PC-9 (cell line): ENCODE results near the gene RPL41. TPM values are rescaled to one million over a fixed set of nuclear protein-coding genes. Genes with fewer than 3 reads are reported as not detected.

Experiments used
- BruUV-seq: library from RNA; stranded (reverse); fragments of 400-500 nt; replicated peaks from 2 replicates; lab custom pipeline; 2021; lab: Mats Ljungman, UMichigan
- CTCF ChIA-PET: fragments of 300-600 bp; sonication (Branson Sonifier 250); formaldehyde crosslinking; loops from one replicate; lab custom pipeline; 2022; ENCODE audit warnings: antibody characterized with exemption; lab: Charles Lee
- POLR2A ChIA-PET: fragments of 300-600 bp; sonication (Branson Sonifier 250); formaldehyde crosslinking; loops from one replicate; lab custom pipeline; 2022; ENCODE audit warnings: antibody characterized with exemption; ENCODE audit not compliant: unreplicated experiment; lab: Charles Lee
- DNase-seq, 2 experiments: peaks; one replicate each; pipeline versions ENCODE4 v3.0.0 to v3.0.0-alpha.2; 2015 to 2022; ENCODE audit warnings: mixed read lengths in 1 of 2
- H2AFZ ChIP-seq: fragments of 200-600 bp; sonication (generic); 2 replicates; pipeline ENCODE4 v1.8.1; 2017; ENCODE audit warnings: antibody characterized with exemption
- H3F3A ChIP-seq: fragments of 200-600 bp; sonication (generic); 2 replicates; pipeline ENCODE4 v1.8.1; 2017; ENCODE audit warnings: antibody characterized with exemption, mild to moderate bottlenecking, low read depth; ENCODE audit not compliant: insufficient read depth
- H3K27ac ChIP-seq: fragments of 200-600 bp; sonication (generic); 2 replicates; pipeline ENCODE4 v1.6.1; 2016; ENCODE audit warnings: mixed run types
- H3K27me3 ChIP-seq: fragments of 200-600 bp; sonication (generic); 2 replicates; pipeline ENCODE4 v1.6.1; 2016; ENCODE audit warnings: low read depth, mixed run types; ENCODE audit not compliant: insufficient read depth
- H3K36me3 ChIP-seq: fragments of 200-600 bp; sonication (generic); 2 replicates; pipeline ENCODE4 v1.6.1; 2016; ENCODE audit warnings: low read depth, mixed run types
- H3K4me1 ChIP-seq: fragments of 200-600 bp; sonication (generic); replicated peaks from 2 replicates; pipeline ENCODE4 v1.6.1; 2016; ENCODE audit warnings: mixed run types; ENCODE audit not compliant: insufficient read depth
- H3K4me2 ChIP-seq: fragments of 200-600 bp; sonication (generic); 2 replicates; pipeline ENCODE4 v1.6.1; 2017; ENCODE audit warnings: mixed run types
- H3K4me3 ChIP-seq: fragments of 200-600 bp; sonication (generic); 2 replicates; pipeline ENCODE4 v1.6.1; 2016; ENCODE audit warnings: mixed run types
- H3K79me2 ChIP-seq: fragments of 200-600 bp; sonication (generic); 2 replicates; pipeline ENCODE4 v1.6.1; 2017; ENCODE audit warnings: low read depth, mixed run types
- H3K9me2 ChIP-seq: fragments of 200-600 bp; sonication (generic); 2 replicates; pipeline ENCODE4 v1.8.1; 2017; ENCODE audit warnings: mild to moderate bottlenecking; ENCODE audit not compliant: insufficient read depth
- H3K9me3 ChIP-seq: fragments of 200-600 bp; sonication (generic); 2 replicates; pipeline ENCODE4 v1.8.1; 2016; ENCODE audit warnings: low read depth; ENCODE audit not compliant: insufficient read depth
- H4K20me1 ChIP-seq: fragments of 200-600 bp; sonication (generic); 2 replicates; pipeline ENCODE4 v1.8.1; 2017; ENCODE audit not compliant: insufficient read depth
- CTCF ChIP-seq: fragments of 200-600 bp; sonication (generic); conservative IDR thresholded peaks from 2 replicates; pipeline ENCODE4 v1.6.1; 2017; ENCODE audit warnings: mixed run types, antibody characterized with exemption, mild to moderate bottlenecking, moderate library complexity
- EZH2 ChIP-seq: fragments of 200-600 bp; sonication (generic); IDR thresholded peaks from 2 replicates; pipeline ENCODE4 v1.8.0; 2017; ENCODE audit warnings: antibody characterized with exemption, low read depth
- intact Hi-C: fragments of 100-400 bp; cut with micrococcal nuclease; formaldehyde crosslinking; loops from one replicate; pipeline ENCODE4 v1.10.0; 2022; ENCODE audit not compliant: unreplicated experiment
- total RNA-seq: library from RNA; stranded (reverse); gene quantifications from 2 replicates; pipeline ENCODE4 v1.2.3, GENCODE V29; 2021

Gene RPL41
- total RNA-seq, 1 experiment from 2014 or later = 3,423 TPM

GRCh38 chr12:56162468-56163290 lies 46.2 kb downstream of the RPL41 start:
- H3K9me2 ChIP-seq = no peaks in the 10 kb centered on the region
- H3K9me3 ChIP-seq = no peaks in the 10 kb centered on the region
- intact Hi-C loops = loop anchor here (10.0 kb wide), 1 partner anchor 118 kb away; the partner anchor contains the start of gene RPS26
- peaks cover 16% of the 10 kb centered on the region for H3K4me1 ChIP-seq
- H2AFZ ChIP-seq = no peak overlapping the region
- peaks cover 42% of the 10 kb centered on the region for H3K36me3 ChIP-seq
- H4K20me1 ChIP-seq = peaks cover 26% of the 10 kb centered on the region
- H3K27me3 ChIP-seq = no peaks in the 10 kb centered on the region
- BruUV-seq = no TSS peak
- H3K4me2 ChIP-seq = no peak overlapping the region
- H3K27ac ChIP-seq = no peak overlapping the region
- ChIA-PET CTCF (interaction anchor here (0.6 kb wide), 2 partner anchors 60 to 523 kb away, joined by 3 to 6 read pairs; no protein-coding TSS in a partner anchor), POLR2A (interaction anchor here (0.6 to 0.9 kb wide), 2 partner anchors 8 to 59 kb away, joined by 4 to 8 read pairs; partner anchors contain the start of gene RNF41)
- peaks cover 35% of the 10 kb centered on the region for H3K79me2 ChIP-seq
- peaks cover 62% of the 10 kb centered on the region for H3F3A ChIP-seq
- no peak for DNase-seq
- no peak overlapping the region for H3K4me3 ChIP-seq
- TF ChIP-seq CTCF (no peak), EZH2 (no peak)

- Histone ChIP-seq H3K4me3 (no peak overlapping the region), H3K27me3 (no peaks in the 10 kb centered on the region), H2AFZ (no peak overlapping the region), H3K79me2 (peaks cover 30% of the 10 kb centered on the region), H3K4me1 (peaks cover 16% of the 10 kb centered on the region), H3K9me3 (no peaks in the 10 kb centered on the region), H3K36me3 (peaks cover 42% of the 10 kb centered on the region), H4K20me1 (peaks cover 26% of the 10 kb centered on the region), H3K4me2 (no peak overlapping the region), H3F3A (peaks cover 64% of the 10 kb centered on the region), H3K27ac (no peak overlapping the region), H3K9me2 (no peaks in the 10 kb centered on the region)
- TSS peak; percentile 1 for BruUV-seq
- DNase-seq = no peak
- POLR2A ChIA-PET = no interaction called here
- intact Hi-C loops = loop anchor here (10.0 kb wide), 1 partner anchor 119 kb away; the partner anchor contains the start of gene RPS26
- no peak for TF ChIP-seq EZH2
- no peak for TF ChIP-seq CTCF
- CTCF ChIA-PET = no interaction called here
Measured at GRCh38 chr12:56163533-56164344, 47.3 kb downstream of the RPL41 start.

GRCh38 chr12:56164345-56164729 lies 47.9 kb downstream of the RPL41 start:
- Histone ChIP-seq H4K20me1 (peaks cover 24% of the 10 kb centered on the region), H3K27me3 (no peaks in the 10 kb centered on the region), H3K9me3 (no peaks in the 10 kb centered on the region), H3F3A (peaks cover 63% of the 10 kb centered on the region), H3K4me1 (peaks cover 14% of the 10 kb centered on the region), H2AFZ (no peak overlapping the region), H3K4me3 (no peak overlapping the region), H3K79me2 (peaks cover 24% of the 10 kb centered on the region), H3K9me2 (no peaks in the 10 kb centered on the region), H3K27ac (no peak overlapping the region), H3K4me2 (no peak overlapping the region), H3K36me3 (peaks cover 45% of the 10 kb centered on the region)
- ChIA-PET POLR2A (no interaction called here), CTCF (no interaction called here)
- intact Hi-C loops = loop anchor here (10.0 kb wide), 1 partner anchor 120 kb away; the partner anchor contains the start of gene RPS26
- DNase-seq = no peak
- BruUV-seq = no TSS peak
- no peak for TF ChIP-seq CTCF
- no peak for TF ChIP-seq EZH2
